ENCODE data around the gene DDIAS. TPM values are rescaled to one million over a fixed set of nuclear protein-coding genes. Genes with fewer than 3 reads are reported as not detected.
"Not testable (repeated sequence)": the region's sequence is repeated elsewhere in the genome, so short reads cannot be mapped to it uniquely, and the experiment has no call there.

Gene DDIAS
- total RNA-seq, 1 donor from 2014 or later = 1.8 TPM

GRCh38 chr11:82890002-82890341, 11.6 kb upstream of the DDIAS start:
- no peak for DNase-seq (ENCODE audit: low read depth in 2 of 2)

- DNase-seq (ENCODE audit: low read depth in 2 of 2) = no peak
Measured at GRCh38 chr11:82890936-82891335, 10.6 kb upstream of the DDIAS start.

- DNase-seq (ENCODE audit: low read depth in 2 of 2) = no peak
Measured at GRCh38 chr11:82892611-82893169, 8.8 kb upstream of the DDIAS start.

GRCh38 chr11:82895437-82896091, 6.0 kb upstream of the DDIAS start:
- DNase-seq (ENCODE audit: low read depth in 2 of 2) = no peak

- DNase-seq (ENCODE audit: low read depth in 2 of 2) = no peak
Measured at GRCh38 chr11:82896183-82896582, 5.4 kb upstream of the DDIAS start.

- no peak for DNase-seq (ENCODE audit: low read depth in 2 of 2)
Measured at GRCh38 chr11:82898241-82898640, 3.3 kb upstream of the DDIAS start.

- no peak for DNase-seq (ENCODE audit: low read depth in 2 of 2)
Measured at GRCh38 chr11:82899186-82899820, 2.2 kb upstream of the DDIAS start.

- DNase-seq (ENCODE audit: low read depth in 2 of 2) = no peak
Measured at GRCh38 chr11:82899957-82900276, 1.6 kb upstream of the DDIAS start.

- peak; percentile 87 to 97 for DNase-seq (ENCODE audit: low read depth in 2 of 2)
Measured at GRCh38 chr11:82900277-82901164, 1.0 kb upstream of the DDIAS start, which contains the start of gene PRCP. Gene PRCP, minus strand, starts transcription at chr11:82900430. Its CDS starts 28 bp downstream, at chr11:82900402.

GRCh38 chr11:82901922-82902485, 468 bp downstream of the DDIAS start:
- no peak for DNase-seq (ENCODE audit: low read depth in 2 of 2)

GRCh38 chr11:82902880-82903279, 1.3 kb downstream of the DDIAS start:
- DNase-seq (ENCODE audit: low read depth in 2 of 2) = no peak

GRCh38 chr11:82903843-82904586, 2.5 kb downstream of the DDIAS start:
- no peak for DNase-seq (ENCODE audit: low read depth in 2 of 2)

- peak; percentile 45 to 47 for DNase-seq (ENCODE audit: low read depth in 2 of 2)
Measured at GRCh38 chr11:82906236-82906635, 4.7 kb downstream of the DDIAS start.

- peak in 1 of 2 donors; percentile 27 for DNase-seq (ENCODE audit: low read depth in 2 of 2)
Measured at GRCh38 chr11:82906931-82907330, 5.4 kb downstream of the DDIAS start.

- DNase-seq (ENCODE audit: low read depth in 2 of 2) = no peak
Measured at GRCh38 chr11:82907371-82907770, 5.8 kb downstream of the DDIAS start.

- DNase-seq (ENCODE audit: low read depth in 2 of 2) = no peak
Measured at GRCh38 chr11:82908311-82908710, 6.8 kb downstream of the DDIAS start.

GRCh38 chr11:82909015-82909640, 7.6 kb downstream of the DDIAS start:
- no peak for DNase-seq (ENCODE audit: low read depth in 2 of 2)

GRCh38 chr11:82919786-82920185, 18.2 kb downstream of the DDIAS start:
- DNase-seq (ENCODE audit: low read depth in 2 of 2) = not testable (repeated sequence)

GRCh38 chr11:82920227-82920626, 18.7 kb downstream of the DDIAS start:
- DNase-seq (ENCODE audit: low read depth in 2 of 2) = not testable (repeated sequence)

- DNase-seq (ENCODE audit: low read depth in 2 of 2) = peak; percentile 52 to 60
Measured at GRCh38 chr11:82922396-82923173, 21.0 kb downstream of the DDIAS start.

Data from lung microvascular endothelial cell (primary cell).